Fibroblast of skin of right quadriceps (primary cell): ENCODE results near the gene SPSB1.

Source experiments
- DNase-seq: peaks from one replicate; pipeline ENCODE4 v3.0.0-alpha.2; 2013

The SPSB1 gene

GRCh38 chr1:9292361-9293240, at the start of gene SPSB1:
TSS of gene SPSB1 (plus strand) at chr1:9292894. CDS start at chr1:9355892, 62,998 bp downstream.
- DNase-seq = peak; percentile 87

- DNase-seq = no peak
These were observed 49.5 kb upstream of the SPSB1 start for GRCh38 chr1:9243066-9243739.

- no peak for DNase-seq
These were observed 48.0 kb upstream of the SPSB1 start for GRCh38 chr1:9244501-9245229.

- no peak for DNase-seq
These were observed 47.5 kb upstream of the SPSB1 start for GRCh38 chr1:9245230-9245619.

- DNase-seq = no peak
These were observed 47.0 kb upstream of the SPSB1 start for GRCh38 chr1:9245661-9246060.

GRCh38 chr1:9246215-9246614, 46.5 kb upstream of the SPSB1 start:
- DNase-seq = no peak

- no peak for DNase-seq
These were observed 45.6 kb upstream of the SPSB1 start for GRCh38 chr1:9246841-9247785.

GRCh38 chr1:9247894-9248293, 44.8 kb upstream of the SPSB1 start:
- DNase-seq = no peak

- no peak for DNase-seq
These were observed 44.1 kb upstream of the SPSB1 start for GRCh38 chr1:9248341-9249262.

GRCh38 chr1:9249263-9249533, 43.5 kb upstream of the SPSB1 start:
- DNase-seq = no peak

- peak; percentile 17 for DNase-seq
These were observed 42.9 kb upstream of the SPSB1 start for GRCh38 chr1:9249534-9250410.

GRCh38 chr1:9250411-9251381, 42.0 kb upstream of the SPSB1 start:
- no peak for DNase-seq

- DNase-seq = no peak
These were observed 41.2 kb upstream of the SPSB1 start for GRCh38 chr1:9251501-9251900.

GRCh38 chr1:9253004-9253403, 39.7 kb upstream of the SPSB1 start:
- no peak for DNase-seq

GRCh38 chr1:9253453-9254105, 39.1 kb upstream of the SPSB1 start:
- no peak for DNase-seq

- DNase-seq = no peak
These were observed 36.4 kb upstream of the SPSB1 start for GRCh38 chr1:9256332-9256731.

- no peak for DNase-seq
These were observed 34.8 kb upstream of the SPSB1 start for GRCh38 chr1:9257851-9258250.

GRCh38 chr1:9258629-9259028, 34.1 kb upstream of the SPSB1 start:
- no peak for DNase-seq
